Measurements from ENCODE around the gene ITGB4.

- TF ChIP-seq POLR2A (IDR thresholded peaks at IDR 0.05) (no peak), CTCF (IDR thresholded peaks at IDR 0.05) (no peak), POLR2AphosphoS5 (IDR thresholded peaks at IDR 0.05) (no peak)
Measured at GRCh38 chr17:75672011-75672410, 49.2 kb upstream of the ITGB4 start.

Measured in gastroesophageal sphincter (tissue), 3 donors.